Measurements from ENCODE around the gene GOSR1.
A peak's percentile ranks its signal among the peaks of the same experiment; 100 is the strongest.
"Not testable (repeated sequence)": the region's sequence is repeated elsewhere in the genome, so short reads cannot be mapped to it uniquely, and the experiment has no call there.

GOSR1 gene

DNA sequence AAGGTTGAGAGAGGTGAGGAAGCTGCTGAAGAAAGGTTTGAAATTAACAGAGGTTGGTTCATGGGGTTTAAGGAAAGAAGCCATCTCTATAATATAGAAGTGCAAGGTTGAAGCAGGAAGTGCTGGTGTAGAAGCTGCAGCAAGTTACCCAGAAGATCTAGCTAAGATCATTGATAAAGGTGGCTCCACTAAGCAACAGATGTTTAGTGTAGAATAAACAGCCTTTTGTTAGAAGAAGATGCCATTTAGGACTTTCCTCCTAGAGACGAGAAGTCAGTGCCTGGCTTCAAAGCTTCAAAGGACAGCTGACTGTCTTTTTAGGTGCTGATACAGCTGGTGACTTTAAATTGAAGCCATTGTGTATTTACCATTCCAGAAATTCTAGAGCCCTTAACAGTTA lies 29.3 kb downstream of the GOSR1 start:
- no peak for DNase-seq

- no peak for DNase-seq
Measured at GRCh38 chr17:30513346-30513745, 36.1 kb downstream of the GOSR1 start.

DNA sequence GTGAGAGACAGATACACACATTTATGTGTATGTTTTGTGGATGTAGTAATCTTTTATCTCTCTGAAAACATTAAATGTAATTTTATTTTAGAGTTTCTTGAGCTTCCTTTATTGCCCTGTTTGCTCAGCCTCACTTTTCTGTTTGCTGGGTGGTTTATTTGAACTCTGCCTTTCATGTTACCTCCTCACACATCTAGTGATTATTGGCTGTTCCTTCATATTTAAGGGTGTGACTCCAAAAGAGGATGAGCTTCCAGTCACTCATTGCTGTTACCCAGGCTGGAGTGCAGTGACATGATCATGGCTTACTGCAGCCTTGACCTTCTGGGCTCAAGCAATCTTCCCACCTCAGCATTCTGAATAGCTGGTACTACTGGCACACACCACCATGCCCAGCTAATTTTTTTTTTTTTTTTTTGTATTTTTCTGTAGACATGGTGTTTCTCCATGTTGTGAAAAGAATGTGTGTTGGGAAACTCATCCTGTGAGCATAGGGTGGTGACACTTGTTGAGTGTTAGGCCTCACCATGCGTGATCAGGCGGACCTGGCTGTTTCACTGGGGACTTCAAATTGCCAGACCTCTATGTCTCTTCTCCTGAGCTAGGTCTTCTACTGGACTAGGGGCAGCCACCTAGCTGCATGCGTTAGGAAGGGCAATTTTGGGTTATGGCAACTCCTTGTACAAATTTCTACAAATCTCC lies 37.8 kb downstream of the GOSR1 start:
- no peak for DNase-seq

DNA sequence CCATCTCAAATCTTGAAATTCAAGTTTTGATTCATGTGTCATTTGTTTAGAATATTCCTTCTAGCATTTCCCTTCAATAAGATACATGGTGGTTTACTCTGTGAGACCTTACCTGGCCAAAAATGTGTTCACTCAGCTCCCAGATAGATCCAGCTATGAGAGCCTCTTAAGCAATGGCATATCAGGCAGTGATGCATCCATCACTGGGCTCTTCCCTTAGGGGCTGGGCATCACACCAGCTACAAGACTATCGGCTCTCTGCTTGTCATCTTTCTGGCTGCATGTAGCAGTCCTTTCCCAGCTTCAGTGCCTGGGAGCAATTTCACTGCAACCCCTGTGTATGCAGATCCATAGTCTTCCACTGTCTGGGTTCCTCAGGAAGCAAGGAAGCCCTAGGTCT lies 40.6 kb downstream of the GOSR1 start:
- no peak for DNase-seq

GRCh38 chr17:30519166-30519565 lies 42.0 kb downstream of the GOSR1 start:
- DNase-seq: no peak

- DNase-seq: no peak
Measured at GRCh38 chr17:30519707-30520106, 42.5 kb downstream of the GOSR1 start.

DNA sequence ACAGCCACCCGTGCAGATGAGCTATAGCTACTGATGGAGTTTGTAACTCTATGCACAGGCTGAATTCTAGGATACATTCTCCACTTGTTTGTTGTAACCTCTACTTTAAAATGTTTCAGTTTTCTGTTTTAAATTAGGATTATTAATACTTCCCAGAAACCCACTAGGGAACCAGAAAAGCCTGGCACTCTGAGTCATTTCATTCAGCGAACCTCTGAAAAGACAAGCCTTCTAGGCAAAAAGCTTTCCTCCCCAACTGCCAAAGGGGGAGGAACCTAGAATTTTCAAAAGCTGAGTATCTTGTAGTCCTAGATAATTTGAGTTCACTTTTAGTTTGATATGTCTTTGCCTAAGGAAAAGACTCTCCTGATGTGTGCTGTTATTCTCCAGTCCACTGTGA lies 43.2 kb downstream of the GOSR1 start:
- DNase-seq: no peak

DNA sequence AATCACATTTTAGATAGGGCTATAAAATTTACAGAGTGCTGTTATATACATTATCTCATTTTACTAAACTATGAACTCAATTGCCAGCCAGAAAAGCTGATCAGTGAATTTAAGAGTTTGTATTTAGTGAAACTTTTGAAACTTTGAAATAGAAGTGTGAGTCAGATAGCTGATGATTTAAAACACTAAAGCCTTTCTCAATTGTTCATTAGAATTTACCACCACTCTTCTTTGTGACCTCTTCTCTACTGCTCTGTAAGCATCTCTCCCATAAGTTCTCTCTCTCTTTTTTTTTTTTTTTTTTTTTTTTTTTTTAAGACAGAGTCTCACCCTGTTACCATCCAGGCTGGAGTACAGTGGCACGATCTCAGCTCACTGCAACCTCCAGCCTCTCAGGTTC lies 43.7 kb downstream of the GOSR1 start:
- DNase-seq: no peak

- DNase-seq: no peak
Measured at GRCh38 chr17:30521766-30522165, 44.6 kb downstream of the GOSR1 start.

- not testable (repeated sequence) for DNase-seq
Measured at GRCh38 chr17:30523236-30523635, 46.0 kb downstream of the GOSR1 start.

DNA sequence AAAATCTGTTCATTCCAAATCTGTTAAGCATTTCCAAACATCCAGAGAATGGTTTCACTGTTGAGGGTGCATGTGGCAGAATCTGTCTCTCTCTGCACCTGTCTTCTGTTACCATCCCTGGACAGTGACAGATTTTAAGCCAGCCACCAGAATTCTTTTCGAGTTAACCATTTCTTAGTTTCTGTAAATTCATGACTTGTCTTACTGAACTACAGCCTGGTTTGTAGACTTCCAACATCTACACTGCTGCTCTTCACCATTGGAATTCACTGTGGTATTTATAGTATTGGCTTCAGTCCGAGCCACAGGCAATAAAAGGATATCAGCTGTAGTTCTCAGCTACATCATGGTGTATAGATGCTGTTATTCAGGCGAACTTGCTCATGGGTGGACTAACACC lies 47.6 kb downstream of the GOSR1 start:
- no peak for DNase-seq

- no peak for DNase-seq
Measured at GRCh38 chr17:30526401-30526800, 49.2 kb downstream of the GOSR1 start.

GRCh38 chr17:30528701-30529100 lies 51.5 kb downstream of the GOSR1 start:
- not testable (repeated sequence) for DNase-seq

DNA sequence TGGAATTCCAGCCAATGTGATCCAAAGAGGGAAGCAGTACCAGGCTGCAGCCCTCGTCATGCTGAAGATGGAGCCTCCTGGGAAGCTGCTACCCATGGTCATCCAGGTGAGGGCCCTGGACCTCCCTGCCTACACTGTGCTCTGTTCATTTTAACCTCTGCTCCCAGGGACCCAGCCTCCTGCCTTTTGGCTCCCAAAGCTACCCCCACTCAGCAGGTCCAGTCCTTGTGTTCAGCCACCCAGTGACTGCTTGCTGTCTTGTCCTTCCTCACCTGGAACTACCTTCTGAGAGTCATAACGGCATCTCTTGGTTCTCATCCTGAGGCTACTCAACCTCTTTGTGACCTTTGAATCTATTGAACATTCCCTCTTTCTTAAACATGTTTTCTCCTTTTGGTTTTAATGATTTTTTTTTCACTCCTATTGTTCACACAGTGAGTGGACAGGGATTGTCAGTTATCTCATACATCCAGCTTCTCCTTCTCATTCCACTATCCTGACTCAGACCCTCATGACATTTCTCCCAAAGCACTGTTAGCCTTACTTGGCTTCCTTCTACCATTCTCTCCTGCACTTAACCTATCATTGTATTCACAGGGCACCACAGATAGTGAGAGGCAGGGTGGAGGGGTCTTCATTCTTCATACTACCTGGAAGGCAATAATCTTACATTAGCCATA lies 53.3 kb downstream of the GOSR1 start:
- DNase-seq: no peak

GRCh38 chr17:30532871-30533270 lies 55.7 kb downstream of the GOSR1 start:
- peak; percentile 6 to 40 for DNase-seq

DNA sequence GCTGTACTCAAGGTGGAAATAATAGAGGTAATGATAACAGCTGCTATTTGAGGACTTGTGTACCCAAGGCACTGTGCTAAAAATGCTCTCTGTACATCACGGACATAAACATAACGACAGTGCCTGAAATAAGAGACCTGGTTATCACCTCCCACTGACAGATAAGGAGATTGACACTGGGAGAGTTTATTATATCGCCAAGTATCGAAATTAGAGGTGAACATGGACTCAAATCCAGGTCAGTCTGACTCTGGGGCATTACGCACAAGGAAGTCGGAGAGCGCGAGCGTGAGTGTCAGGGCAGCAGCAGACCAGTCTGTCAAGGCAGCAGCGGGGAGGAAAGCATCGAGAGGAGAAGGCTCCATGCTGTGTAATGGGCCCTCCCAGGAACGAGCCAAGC lies 57.1 kb downstream of the GOSR1 start:
- DNase-seq: no peak

GRCh38 chr17:30534938-30535921 lies 58.0 kb downstream of the GOSR1 start:
- DNase-seq: no peak

- DNase-seq: not testable (repeated sequence)
Measured at GRCh38 chr17:30536846-30537245, 59.6 kb downstream of the GOSR1 start.

DNA sequence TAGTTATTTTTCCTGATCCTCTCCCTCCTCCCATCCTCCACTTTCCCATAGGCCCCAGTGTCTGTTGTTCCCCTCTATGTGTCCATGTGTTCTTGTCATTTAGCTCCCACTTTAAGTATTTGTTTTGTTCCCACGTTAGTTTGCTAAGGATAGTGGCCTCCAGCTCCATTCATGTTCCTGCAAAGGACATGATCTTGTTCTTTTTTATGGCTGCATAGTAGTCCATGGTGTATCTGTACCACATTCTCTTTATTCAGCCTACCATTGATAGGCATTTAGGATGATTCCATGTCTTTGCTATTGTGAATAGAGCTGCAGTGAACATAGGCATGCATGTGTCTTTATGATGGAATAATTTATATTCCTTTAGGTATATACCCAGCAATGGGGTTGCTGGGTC lies 60.5 kb downstream of the GOSR1 start:
- DNase-seq: not testable (repeated sequence)

GRCh38 chr17:30541802-30542201 lies 64.6 kb downstream of the GOSR1 start:
- DNase-seq: no peak

DNA sequence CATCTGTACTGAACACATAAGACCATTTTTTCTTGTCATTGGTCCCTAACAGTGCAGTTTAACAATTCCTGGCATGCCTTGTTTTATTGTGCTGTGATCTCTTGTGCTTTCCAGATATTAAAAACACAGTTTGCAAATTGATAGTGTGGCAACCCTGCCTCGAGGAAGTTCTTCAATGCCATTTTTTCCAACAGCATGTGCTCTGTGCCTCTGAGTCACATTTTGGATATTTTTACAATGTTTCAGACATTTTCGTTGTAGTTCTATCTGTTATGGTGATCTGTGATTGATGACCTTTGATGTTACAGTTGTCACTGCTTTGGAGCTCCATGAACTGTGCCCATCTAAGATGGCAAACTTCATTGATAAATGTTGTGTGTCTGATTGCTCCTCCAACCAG lies 66.2 kb downstream of the GOSR1 start:
- no peak for DNase-seq

GRCh38 chr17:30545024-30545423 lies 67.8 kb downstream of the GOSR1 start:
- DNase-seq: no peak

GRCh38 chr17:30547778-30548573 lies 70.8 kb downstream of the GOSR1 start:
- no peak for DNase-seq
